ENCODE results near the gene ARG2.
"Not testable (repeated sequence)": the region's sequence is repeated elsewhere in the genome, so short reads cannot be mapped to it uniquely, and the experiment has no call there.

The ARG2 gene

GRCh38 chr14:67577909-67578749 lies 41.6 kb upstream of the ARG2 start:
- H3K27ac Mint-ChIP-seq (ENCODE audit: low read depth): no peak overlapping the region
- H3K27me3 Mint-ChIP-seq: no peaks in the 10 kb centered on the region
- H3K9me3 Mint-ChIP-seq: no peaks in the 10 kb centered on the region
- DNase-seq (ENCODE audit: low spot score in 2 of 2) (no peak), ATAC-seq (replicated peaks; ENCODE audit: extremely low read depth, poor library complexity, severe bottlenecking) (no peak)
- no peak overlapping the region for H3K4me3 Mint-ChIP-seq
- H3K36me3 Mint-ChIP-seq (ENCODE audit: insufficient read depth): peaks cover 4% of the 10 kb centered on the region
- no peaks in the 10 kb centered on the region for H3K4me1 Mint-ChIP-seq

GRCh38 chr14:67579040-67579439 lies 40.7 kb upstream of the ARG2 start:
- H3K4me1 Mint-ChIP-seq: no peaks in the 10 kb centered on the region
- no peak overlapping the region for H3K27ac Mint-ChIP-seq (ENCODE audit: low read depth)
- ATAC-seq (replicated peaks; ENCODE audit: extremely low read depth, poor library complexity, severe bottlenecking): no peak
- H3K4me3 Mint-ChIP-seq: no peak overlapping the region
- no peaks in the 10 kb centered on the region for H3K9me3 Mint-ChIP-seq
- H3K27me3 Mint-ChIP-seq: no peaks in the 10 kb centered on the region
- peaks cover 4% of the 10 kb centered on the region for H3K36me3 Mint-ChIP-seq (ENCODE audit: insufficient read depth)
- DNase-seq (ENCODE audit: low spot score in 2 of 2): no peak

- H3K9me3 Mint-ChIP-seq: no peaks in the 10 kb centered on the region
- H3K4me3 Mint-ChIP-seq: no peak overlapping the region
- H3K27ac Mint-ChIP-seq (ENCODE audit: low read depth): no peak overlapping the region
- DNase-seq (ENCODE audit: low spot score in 2 of 2): no peak
- no peaks in the 10 kb centered on the region for H3K27me3 Mint-ChIP-seq
- H3K4me1 Mint-ChIP-seq: no peaks in the 10 kb centered on the region
- no peak for ATAC-seq (replicated peaks; ENCODE audit: extremely low read depth, poor library complexity, severe bottlenecking)
- peaks cover 4% of the 10 kb centered on the region for H3K36me3 Mint-ChIP-seq (ENCODE audit: insufficient read depth)
Observed at GRCh38 chr14:67579636-67580035, 40.1 kb upstream of the ARG2 start.

GRCh38 chr14:67580336-67581171 lies 39.2 kb upstream of the ARG2 start:
- H3K27ac Mint-ChIP-seq (ENCODE audit: low read depth): no peak overlapping the region
- H3K4me1 Mint-ChIP-seq: no peaks in the 10 kb centered on the region
- no peak overlapping the region for H3K4me3 Mint-ChIP-seq
- H3K27me3 Mint-ChIP-seq: no peaks in the 10 kb centered on the region
- ATAC-seq (replicated peaks; ENCODE audit: extremely low read depth, poor library complexity, severe bottlenecking) (no peak), DNase-seq (ENCODE audit: low spot score in 2 of 2) (no peak)
- H3K9me3 Mint-ChIP-seq: no peaks in the 10 kb centered on the region
- H3K36me3 Mint-ChIP-seq (ENCODE audit: insufficient read depth): peaks cover 2% of the 10 kb centered on the region

GRCh38 chr14:67581643-67582042 lies 38.1 kb upstream of the ARG2 start:
- H3K27me3 Mint-ChIP-seq: no peaks in the 10 kb centered on the region
- no peaks in the 10 kb centered on the region for H3K9me3 Mint-ChIP-seq
- ATAC-seq (replicated peaks; ENCODE audit: extremely low read depth, poor library complexity, severe bottlenecking) (no peak), DNase-seq (ENCODE audit: low spot score in 2 of 2) (no peak)
- H3K36me3 Mint-ChIP-seq (ENCODE audit: insufficient read depth): peaks cover 2% of the 10 kb centered on the region
- no peak overlapping the region for H3K4me3 Mint-ChIP-seq
- no peaks in the 10 kb centered on the region for H3K4me1 Mint-ChIP-seq
- H3K27ac Mint-ChIP-seq (ENCODE audit: low read depth): no peak overlapping the region

GRCh38 chr14:67582061-67582460 lies 37.7 kb upstream of the ARG2 start:
- Mint-ChIP-seq H3K4me3 (no peak overlapping the region), H3K4me1 (no peaks in the 10 kb centered on the region), H3K27me3 (no peaks in the 10 kb centered on the region), H3K36me3 (ENCODE audit: insufficient read depth) (peaks cover 2% of the 10 kb centered on the region), H3K9me3 (no peaks in the 10 kb centered on the region), H3K27ac (ENCODE audit: low read depth) (no peak overlapping the region)
- DNase-seq (ENCODE audit: low spot score in 2 of 2) (no peak), ATAC-seq (replicated peaks; ENCODE audit: extremely low read depth, poor library complexity, severe bottlenecking) (no peak)

GRCh38 chr14:67583711-67584644 lies 35.7 kb upstream of the ARG2 start:
- no peak overlapping the region for H3K27ac Mint-ChIP-seq (ENCODE audit: low read depth)
- H3K9me3 Mint-ChIP-seq: no peaks in the 10 kb centered on the region
- H3K4me3 Mint-ChIP-seq: no peak overlapping the region
- DNase-seq (ENCODE audit: low spot score in 2 of 2) (no peak), ATAC-seq (replicated peaks; ENCODE audit: extremely low read depth, poor library complexity, severe bottlenecking) (no peak)
- peaks cover 4% of the 10 kb centered on the region for H3K36me3 Mint-ChIP-seq (ENCODE audit: insufficient read depth)
- no peaks in the 10 kb centered on the region for H3K27me3 Mint-ChIP-seq
- no peaks in the 10 kb centered on the region for H3K4me1 Mint-ChIP-seq

GRCh38 chr14:67584978-67585377 lies 34.7 kb upstream of the ARG2 start:
- DNase-seq (ENCODE audit: low spot score in 2 of 2): no peak
- peaks cover 8% of the 10 kb centered on the region for H3K36me3 Mint-ChIP-seq (ENCODE audit: insufficient read depth)
- no peaks in the 10 kb centered on the region for H3K4me1 Mint-ChIP-seq
- H3K27me3 Mint-ChIP-seq: no peaks in the 10 kb centered on the region
- no peak for ATAC-seq (replicated peaks; ENCODE audit: extremely low read depth, poor library complexity, severe bottlenecking)
- no peak overlapping the region for H3K27ac Mint-ChIP-seq (ENCODE audit: low read depth)
- H3K9me3 Mint-ChIP-seq: no peaks in the 10 kb centered on the region
- H3K4me3 Mint-ChIP-seq: no peak overlapping the region

GRCh38 chr14:67586369-67586768 lies 33.4 kb upstream of the ARG2 start:
- Mint-ChIP-seq H3K36me3 (ENCODE audit: insufficient read depth) (peaks cover 8% of the 10 kb centered on the region), H3K9me3 (no peaks in the 10 kb centered on the region), H3K4me1 (no peaks in the 10 kb centered on the region), H3K27ac (ENCODE audit: low read depth) (peak overlapping the region; percentile 54), H3K27me3 (no peaks in the 10 kb centered on the region), H3K4me3 (no peak overlapping the region)
- ATAC-seq (replicated peaks; ENCODE audit: extremely low read depth, poor library complexity, severe bottlenecking) (no peak), DNase-seq (ENCODE audit: low spot score in 2 of 2) (no peak)

- H3K27me3 Mint-ChIP-seq: no peaks in the 10 kb centered on the region
- peaks cover 26% of the 10 kb centered on the region for H3K36me3 Mint-ChIP-seq (ENCODE audit: insufficient read depth)
Observed at GRCh38 chr14:67589204-67589770, 30.4 kb upstream of the ARG2 start.

GRCh38 chr14:67593650-67594049 lies 26.1 kb upstream of the ARG2 start:
- not testable (repeated sequence) for H3K27me3 Mint-ChIP-seq; ATAC-seq (replicated peaks; ENCODE audit: extremely low read depth, poor library complexity, severe bottlenecking); H3K9me3 Mint-ChIP-seq; H3K4me3 Mint-ChIP-seq; DNase-seq (ENCODE audit: low spot score in 2 of 2); H3K27ac Mint-ChIP-seq (ENCODE audit: low read depth)
- H3K4me1 Mint-ChIP-seq: peaks cover 23% of the 10 kb centered on the region
- H3K36me3 Mint-ChIP-seq (ENCODE audit: insufficient read depth): peaks cover 34% of the 10 kb centered on the region

More at GRCh38 chr14:67589204-67589770, 30.4 kb upstream of the ARG2 start:
- ATAC-seq (replicated peaks; ENCODE audit: extremely low read depth, poor library complexity, severe bottlenecking): no peak
- Mint-ChIP-seq H3K4me3 (no peak overlapping the region), H3K27ac (ENCODE audit: low read depth) (no peak overlapping the region), H3K9me3 (no peaks in the 10 kb centered on the region), H3K4me1 (no peaks in the 10 kb centered on the region)
- no peak for DNase-seq (ENCODE audit: low spot score in 2 of 2)

- ATAC-seq (replicated peaks; ENCODE audit: extremely low read depth, poor library complexity, severe bottlenecking): no peak
- no peak for DNase-seq (ENCODE audit: low spot score in 2 of 2)
- Mint-ChIP-seq H3K27ac (ENCODE audit: low read depth) (no peak overlapping the region), H3K9me3 (no peaks in the 10 kb centered on the region), H3K4me1 (peaks cover 39% of the 10 kb centered on the region), H3K27me3 (no peaks in the 10 kb centered on the region), H3K36me3 (ENCODE audit: insufficient read depth) (peaks cover 43% of the 10 kb centered on the region), H3K4me3 (no peak overlapping the region)
Observed at GRCh38 chr14:67595392-67595791, 24.3 kb upstream of the ARG2 start.

Measured in central memory CD8-positive, alpha-beta T cell (primary cell).